Fibroblast of skin of abdomen (primary cell): ENCODE data around the gene HOMER3.
A peak's percentile ranks its signal among the peaks of the same experiment; 100 is the strongest.
"Not testable (repeated sequence)": the region's sequence is repeated elsewhere in the genome, so short reads cannot be mapped to it uniquely, and the experiment has no call there.

Experiments
- DNase-seq: peaks from one replicate; pipeline ENCODE4 v3.0.0-alpha.2; 2013

HOMER3 gene

DNA sequence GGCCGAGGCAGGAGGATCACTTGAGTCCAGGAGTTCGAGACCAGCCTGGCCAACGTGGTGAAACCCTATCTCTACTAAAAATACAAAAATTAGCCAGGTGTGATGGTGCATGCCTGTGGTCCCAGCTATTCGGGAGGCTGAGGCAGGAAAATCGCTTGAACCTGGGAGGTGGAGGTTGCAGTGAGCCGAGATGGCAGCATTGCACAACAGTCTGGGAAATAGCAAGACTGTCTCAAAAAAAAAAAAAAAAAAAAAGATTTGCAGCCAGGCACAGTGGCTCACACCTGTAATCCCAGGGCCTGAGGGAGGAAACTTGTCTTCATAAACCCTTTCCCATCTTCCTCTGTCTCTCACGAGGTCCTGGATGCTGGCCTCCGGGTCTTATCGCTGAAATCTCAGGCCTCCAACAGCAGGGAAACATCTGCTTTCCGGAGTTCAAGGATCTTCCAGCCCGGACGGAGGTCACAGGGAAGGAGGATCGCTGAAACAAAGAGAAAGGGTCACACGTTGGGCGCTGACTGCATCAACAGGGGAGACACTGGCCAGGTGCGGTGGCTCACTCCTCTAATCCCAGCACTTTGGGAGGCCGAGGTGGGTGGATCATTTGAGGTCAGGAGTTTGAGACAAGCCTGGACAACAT, 11.5 kb upstream of the HOMER3 start:
- not testable (repeated sequence) for DNase-seq

DNA sequence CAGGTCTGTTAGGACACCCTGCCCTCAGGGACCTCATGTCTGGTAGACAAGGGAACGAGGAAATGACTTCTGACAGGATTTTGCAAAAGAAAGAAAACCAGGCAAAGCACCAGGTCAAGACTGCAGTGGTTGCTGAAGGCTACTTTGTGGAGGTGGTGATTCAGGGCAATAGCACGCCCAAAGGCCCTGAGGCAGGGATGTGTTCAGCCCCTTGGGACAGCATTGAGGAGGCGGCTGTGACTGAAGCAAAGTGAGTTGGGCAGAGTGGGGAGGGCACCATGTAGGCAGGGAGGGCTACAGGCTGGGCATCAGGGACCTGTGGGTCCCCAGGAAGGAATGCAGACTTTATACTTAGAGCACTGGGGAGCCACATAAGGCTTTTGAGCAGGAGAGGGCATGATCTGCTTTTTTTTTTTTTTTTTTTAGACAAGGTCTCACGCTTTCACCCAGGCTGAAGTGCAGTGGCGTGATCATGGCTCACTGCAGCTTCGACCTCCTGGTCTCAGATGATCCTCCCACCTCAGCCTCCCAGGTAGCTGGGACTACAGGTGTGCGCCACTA, 10.8 kb upstream of the HOMER3 start:
- no peak for DNase-seq

DNA sequence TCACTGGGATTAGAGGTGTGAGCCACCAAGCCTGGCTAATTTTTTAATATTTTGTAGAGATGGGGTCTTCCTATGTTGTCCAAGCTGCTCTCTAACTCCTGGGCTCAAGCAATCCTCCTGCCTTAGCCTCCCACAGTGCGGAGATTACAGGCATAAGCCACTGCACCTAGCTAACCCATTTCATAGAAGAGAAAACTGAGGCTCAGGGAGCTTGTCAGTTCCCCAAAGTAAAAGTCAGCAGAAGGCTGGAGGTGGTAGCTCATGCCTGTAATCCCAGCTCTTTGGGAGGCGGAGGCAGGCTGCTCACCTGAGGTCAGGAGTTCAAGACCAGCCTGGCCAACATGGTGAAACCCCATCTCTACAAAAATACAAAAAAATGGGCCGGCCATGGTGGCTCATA, 8.8 kb upstream of the HOMER3 start:
- no peak for DNase-seq

DNA sequence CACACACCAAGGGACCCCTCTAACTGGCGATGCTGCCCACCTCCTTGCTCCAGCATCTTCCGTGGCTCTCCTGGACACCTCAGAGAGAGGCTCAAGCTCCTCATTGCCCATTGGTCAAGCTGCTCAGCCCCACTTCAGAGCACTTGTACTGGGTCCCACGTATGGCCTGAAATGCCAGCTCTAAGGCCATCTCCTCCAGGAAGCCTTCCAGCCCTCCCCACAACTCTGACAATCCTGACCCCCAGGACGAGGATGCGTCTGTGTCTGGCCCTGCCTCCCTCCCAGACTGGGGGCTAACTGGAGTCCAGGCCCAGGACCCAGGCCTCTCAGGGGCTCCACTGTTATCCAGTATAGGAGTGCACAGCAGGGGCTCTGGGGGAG, 7.9 kb upstream of the HOMER3 start:
- DNase-seq: no peak

DNA sequence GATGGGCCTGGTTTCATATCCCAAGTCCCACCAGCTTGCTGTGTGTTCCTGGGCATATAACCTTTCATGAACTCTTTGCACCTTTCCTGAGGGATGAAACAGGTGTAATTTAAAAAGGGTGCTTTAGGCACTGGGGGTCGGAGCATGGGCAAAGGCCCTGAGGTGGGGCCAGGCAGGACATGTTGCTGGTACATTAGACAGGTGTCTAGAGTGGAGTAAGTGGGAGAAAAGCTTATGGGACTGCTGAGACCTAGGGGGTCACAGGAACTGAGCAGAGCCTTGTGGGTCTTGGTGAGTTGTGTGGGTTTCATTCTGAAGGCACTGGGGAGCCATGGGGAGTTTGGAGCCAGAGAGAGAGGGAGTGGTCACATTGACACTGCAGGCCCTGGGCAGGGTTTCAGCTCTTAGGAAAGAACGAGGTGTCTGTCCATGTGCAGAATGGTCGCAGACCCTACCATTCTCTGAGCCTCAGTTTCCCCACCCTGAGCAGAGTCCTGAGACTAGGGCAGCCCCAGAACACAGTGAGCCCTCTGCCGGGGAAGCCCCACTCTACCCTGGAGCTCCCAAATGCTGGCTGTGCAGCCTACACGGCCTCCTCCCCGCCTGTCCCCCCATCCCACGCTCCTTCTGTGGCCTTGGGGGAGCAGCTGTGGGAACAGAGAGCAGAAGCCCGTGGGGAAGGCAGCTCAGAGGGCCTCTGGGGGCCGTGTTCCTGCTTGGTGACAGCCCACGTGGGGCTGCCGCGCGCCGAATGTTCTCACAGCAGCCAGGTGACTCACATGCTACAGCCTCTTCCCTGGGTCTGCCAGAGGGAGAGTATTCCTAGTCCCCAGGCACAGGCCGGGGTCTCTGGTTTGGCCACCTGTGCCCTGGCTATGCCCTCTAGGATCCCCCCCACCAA, 7.3 kb upstream of the HOMER3 start:
- DNase-seq: no peak

DNA sequence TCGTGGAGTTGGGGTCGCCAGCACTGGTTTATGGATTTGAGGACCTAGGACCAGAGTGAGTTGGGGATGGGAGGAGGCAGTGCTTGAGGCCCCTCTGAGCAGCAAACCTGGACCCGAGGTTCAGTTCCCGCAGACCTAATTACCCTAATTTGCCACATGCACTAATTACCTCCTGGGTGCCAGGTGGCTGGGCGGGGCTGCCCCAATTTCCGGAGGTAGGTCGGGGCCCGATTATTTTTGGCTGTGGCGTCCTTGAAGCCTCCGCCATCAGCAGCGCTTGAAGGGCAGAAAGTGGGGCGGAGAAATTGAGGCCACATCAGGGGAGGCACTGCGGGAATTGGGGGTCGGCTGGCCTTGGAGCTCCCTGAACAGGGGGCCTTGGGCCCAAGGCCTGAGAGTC, 5.9 kb upstream of the HOMER3 start:
- no peak for DNase-seq

DNA sequence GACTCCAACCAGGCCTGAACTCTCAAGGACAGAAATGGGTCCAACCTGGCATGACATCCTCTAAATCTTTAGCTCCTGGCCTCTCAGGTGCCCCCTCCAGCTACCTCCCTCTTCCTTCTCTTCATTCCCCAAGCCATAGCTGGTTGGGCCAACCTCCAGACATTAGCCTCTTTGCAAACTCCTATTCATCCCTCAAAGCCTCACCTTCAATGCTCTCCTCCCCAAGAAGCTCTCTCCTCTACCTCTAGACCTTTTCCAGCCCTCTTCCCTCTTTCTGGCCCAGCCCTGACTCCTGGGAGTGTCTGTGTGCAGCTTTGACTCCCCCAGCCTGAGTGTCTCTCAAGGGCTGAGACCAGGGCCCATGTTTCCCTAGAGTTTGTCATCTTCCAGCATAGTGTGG, 5.3 kb upstream of the HOMER3 start:
- no peak for DNase-seq

DNA sequence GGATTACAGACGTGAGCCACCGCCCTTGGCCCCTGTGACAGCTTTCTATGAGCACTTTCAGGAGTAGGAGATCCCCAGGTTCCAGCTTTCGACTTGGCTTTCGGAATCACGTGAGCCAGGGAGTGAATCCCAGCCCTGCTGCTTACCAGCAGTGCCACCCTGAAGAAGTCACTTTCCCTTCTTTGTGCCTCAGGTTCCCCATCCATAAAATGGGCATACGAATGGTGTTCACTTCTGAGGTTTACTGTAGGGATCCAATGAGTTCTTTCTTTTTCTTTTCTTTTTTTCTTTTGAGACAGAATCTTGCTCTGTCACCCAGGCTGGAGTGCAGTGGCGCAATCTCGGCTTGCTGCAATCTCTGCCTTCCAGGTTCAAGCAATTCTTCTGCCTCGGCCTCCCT, 4.3 kb upstream of the HOMER3 start:
- DNase-seq: no peak

DNA sequence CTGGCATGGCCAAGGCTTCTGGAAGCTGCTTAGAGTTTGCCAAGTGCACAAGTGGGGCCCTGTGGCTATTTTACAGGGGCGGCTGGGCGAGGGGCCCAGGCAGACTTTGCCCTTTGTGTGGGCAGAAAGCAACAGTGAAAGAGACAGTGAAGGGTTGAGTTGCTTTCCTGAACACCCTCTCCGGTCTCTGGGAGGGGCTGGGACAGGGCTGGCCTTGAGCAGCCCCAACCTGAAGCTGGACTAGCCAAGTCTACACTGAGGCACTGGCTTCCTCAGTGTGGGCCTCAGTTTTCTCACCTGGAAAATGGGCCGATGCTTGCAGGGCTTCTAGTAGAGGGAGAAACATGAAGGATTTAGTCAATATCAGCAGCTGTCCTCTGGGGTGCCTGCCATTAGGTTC, 2.4 kb upstream of the HOMER3 start:
- DNase-seq: no peak

DNA sequence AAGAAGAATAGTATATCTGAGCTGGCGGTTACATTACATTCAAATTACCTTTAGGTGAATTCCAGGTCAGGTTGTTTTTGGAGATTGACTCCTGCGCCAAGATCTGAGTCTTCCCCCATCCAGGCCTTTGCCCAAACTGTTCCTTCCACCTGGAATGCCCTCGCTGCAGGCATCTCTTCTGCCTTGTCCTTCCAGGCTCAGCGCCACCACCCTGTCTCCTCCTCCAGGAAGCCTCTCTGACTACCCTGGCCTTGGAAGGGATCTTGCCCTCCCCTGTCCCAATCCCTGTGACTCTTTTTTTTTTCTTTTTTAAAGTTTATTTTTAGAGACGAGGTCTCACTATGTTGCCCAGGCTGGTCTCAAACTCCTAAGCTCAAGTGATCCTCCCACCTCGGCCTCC, 1.7 kb upstream of the HOMER3 start:
- no peak for DNase-seq

DNA sequence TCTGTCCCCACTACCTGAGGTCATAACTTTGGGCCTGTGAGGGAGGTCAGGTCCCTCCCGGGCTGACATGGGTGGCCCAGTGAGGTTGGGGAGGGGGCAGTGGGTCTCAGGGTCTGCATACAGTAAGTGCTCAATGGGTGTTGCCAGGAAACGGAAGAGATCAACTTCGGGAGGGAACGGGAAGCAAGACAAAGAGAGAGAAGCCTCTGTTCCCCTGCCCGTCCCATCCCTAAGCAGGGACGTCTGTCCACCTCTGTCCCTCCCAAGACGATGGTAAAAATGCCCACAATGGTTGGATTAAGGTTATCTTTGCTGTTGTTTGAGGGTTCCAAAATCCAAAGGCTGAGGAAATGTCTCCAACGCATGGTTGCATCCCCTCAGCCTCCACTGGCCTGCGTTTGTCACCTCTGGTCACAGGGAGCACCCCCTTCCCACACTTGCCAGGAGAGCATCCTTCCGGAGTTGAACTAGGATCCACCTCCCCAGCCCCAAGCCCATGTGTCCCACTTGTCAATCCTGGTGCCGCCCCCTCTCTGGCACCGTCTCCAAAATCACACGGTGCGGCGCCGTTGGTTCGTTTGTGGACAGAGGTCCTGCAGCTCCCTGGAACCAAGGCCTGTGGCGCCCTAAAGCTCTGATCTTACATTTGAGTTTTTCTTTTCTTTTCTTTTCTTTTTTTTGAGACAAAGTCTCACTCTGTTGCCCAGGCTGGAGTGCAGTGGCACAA, 774 bp upstream of the HOMER3 start:
- no peak for DNase-seq

DNA sequence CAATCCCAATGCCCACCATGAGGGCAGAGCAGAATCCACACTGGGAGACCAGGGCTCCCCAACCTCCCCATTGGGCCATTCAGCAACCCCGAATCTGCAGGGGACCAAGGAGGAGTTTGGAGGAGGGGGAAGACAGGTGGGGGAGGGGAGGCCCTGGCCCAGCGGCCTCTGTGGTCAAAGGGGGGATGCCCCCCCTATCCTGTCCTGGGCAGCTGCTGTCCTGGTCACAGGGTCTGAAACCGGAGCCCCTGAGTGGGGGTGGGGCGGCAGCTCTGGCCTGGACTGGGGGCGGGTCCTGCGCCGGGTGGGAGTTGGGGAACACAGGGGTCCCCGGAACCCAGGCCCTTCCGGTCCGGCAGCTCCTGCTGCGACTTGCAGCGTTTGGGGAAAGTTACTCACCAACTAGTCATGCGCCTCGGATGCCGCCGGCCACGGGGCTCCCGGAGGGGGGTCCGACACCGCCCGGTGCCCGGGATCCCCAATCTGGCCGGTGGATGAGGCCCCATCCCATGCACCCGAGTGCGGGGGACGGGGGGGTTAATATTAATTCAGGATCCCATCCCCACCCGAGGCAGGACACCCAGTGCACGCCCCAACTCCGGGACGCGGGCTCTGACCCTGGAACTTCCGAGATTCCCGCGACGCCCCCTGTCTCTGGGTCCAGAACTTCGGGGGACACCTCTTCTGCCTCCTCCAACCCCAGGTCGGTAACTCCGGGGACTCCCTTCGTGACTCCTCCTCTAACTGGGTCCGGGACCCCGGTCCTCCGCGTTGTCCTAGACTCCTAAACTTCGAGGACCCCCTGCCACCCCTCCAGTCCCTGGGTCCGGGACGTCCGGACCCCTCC, 872 bp downstream of the HOMER3 start:
- DNase-seq: peak; percentile 49

DNA sequence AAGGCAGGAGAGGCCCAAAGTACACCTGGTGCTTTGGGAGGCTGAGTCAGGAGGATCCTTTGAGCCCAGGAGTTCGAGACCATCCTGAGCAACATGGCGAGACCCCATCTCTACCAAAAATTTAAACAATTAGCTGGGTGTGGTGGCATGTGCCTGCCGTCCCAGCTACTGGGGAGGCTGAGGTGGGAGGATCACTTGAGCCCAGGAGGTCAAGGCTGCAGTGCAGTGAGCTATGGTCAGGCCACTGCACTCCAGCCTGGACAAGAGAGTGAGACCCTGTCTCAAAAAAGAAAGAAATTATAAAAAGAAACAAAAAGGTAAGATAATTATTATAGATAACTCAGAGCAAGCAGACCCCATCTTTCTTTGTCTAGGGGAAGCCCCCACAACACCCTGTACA, 1.9 kb downstream of the HOMER3 start:
- no peak for DNase-seq

DNA sequence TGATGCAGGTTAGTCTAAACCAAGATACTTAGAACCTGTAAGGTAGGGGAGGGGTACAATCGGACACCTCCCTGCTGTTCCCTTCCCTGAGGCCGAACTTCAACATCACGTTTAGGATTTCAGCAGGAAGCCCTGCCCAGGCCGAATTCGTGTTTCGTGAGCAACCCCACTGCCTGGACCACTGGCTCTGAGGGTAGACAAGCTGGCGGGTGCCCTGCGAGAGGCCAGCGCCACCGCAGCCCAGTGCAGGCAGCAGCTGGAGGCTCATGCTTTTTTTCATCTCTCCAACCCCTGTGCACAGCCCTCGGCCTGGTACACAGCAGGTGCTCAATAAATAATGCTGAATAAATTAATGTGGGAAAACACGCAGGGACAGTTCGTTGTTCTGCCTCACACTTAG, 7.7 kb downstream of the HOMER3 start:
- DNase-seq: no peak

DNA sequence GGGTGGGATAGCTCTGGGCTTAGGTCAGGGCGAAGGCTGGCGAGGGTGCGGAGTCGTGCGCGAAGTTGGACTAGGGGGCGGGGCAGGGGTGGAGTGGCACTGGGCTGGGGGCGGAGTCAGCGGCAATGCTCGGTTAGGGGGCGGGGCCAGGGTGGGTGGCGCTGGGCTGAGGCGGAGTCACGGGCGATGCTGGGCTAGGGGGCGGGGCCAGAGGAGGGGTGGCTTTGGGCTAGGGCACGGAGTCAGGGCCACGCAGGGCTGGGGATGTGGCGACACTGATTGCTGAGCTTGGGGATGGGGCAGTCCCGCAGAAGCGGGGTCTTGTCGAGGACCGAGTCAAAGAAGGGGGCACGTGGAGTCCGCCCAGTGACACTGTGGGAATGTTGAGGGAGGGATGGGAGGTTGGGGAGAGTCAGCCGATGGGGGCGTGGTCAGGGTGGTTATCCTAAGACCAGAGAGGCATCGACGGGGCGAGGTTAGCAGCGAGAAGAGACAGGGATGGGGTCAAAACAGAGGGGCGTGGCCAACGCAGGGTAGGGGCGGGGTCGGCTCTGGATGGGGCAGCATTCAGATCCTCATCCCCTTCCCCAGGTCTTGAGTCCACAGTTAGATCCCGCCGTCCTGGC, 8.7 kb downstream of the HOMER3 start:
- DNase-seq: peak; percentile 29

DNA sequence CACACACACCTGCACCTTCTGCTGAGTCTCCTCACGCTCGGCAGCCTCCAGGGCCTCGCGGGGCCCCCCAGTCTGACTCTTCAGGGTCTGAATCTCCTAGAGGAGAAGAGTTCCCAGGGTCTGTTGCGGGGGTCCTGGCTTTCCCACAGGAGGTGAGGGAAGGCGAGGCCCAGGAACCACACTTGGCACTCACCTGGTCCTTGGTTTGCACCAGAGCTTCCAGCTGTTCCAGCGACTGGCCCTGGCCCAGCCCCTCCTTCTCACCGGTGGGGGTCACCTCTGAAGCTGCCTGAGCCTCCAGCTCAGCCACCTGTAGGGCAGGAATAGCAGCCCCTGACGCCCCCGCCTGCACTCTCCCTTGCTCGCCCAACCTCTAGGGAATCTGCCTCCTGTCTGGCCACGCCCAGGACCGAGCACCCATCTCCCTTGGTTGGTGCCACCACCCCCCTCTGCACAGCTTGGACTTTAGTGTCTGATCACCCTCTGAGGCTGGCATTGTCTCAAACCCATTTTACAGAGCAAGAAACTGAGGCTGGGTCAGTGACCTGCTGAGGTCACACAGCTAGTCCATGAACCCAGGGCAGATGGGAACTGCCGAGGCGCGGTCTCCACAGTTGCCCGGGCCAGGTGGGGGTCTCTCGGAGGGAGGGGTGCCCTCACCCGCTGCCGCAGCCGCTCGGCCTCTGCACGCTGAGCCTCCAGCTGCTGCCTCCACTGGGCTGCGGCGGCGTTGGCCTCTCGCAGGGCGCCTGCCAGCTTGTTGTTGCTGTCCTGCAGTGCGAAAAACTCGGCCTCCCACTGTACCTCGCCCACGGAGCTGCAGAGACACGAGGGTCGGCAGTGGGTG, 9.5 kb downstream of the HOMER3 start:
- no peak for DNase-seq

DNA sequence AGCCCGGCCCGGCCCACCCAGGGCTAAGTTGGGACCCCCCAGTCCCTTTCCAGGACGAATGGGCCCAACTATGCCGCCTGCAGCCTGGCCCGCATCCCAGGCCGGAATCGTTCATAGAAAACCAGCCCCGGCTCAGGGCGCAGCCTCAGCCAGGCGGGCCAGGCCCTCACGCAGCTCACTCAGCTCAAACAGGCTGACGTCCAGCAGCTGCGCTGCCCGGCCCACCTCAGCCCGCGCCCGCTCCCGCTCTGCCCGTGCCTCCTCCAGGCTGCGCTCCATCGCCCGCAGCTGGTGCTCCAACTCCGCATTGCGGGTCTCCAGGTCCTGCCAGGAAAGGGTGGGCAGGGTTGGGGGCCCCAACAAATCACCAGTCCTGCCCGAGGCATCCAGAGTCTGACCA, 11.7 kb downstream of the HOMER3 start:
- no peak for DNase-seq

DNA sequence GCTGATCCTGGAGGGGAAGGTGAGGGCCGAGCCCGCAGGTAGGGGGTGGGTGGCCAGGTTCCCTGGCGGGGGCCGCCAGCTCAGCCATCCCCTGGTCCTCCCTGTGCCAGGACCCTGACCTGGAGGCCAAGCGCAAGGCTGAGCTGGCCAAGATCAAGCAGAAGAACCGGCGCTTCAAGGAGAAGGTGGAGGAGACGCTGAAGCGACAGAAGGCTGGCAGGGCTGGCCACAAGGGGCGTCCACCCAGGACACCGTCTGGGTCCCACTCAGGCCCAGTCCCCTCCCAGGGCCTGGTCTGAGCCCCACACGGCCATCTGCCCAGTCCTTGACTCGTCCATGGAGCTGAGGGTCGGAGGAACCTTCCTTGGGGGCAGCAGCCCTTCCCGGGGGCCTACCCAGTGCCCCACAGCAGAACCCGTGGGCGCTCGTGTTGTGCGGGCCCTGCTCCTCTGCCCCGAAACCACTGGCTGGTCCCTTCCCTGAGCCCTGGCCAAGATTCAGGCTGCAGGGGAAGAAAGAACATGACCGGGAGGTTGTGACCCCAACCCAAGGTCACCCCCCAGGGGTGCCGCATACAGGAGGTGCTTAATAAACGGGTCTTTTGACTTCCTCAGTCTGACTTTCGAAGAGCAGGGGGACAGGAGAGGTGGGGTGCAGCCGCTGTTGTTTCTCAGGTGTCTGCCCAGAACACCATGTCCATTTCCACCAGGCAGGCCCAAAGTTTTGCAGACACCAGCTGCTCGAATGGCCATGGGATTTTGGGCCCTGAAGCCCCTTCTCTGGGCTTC, 12.8 kb downstream of the HOMER3 start:
- DNase-seq: no peak

DNA sequence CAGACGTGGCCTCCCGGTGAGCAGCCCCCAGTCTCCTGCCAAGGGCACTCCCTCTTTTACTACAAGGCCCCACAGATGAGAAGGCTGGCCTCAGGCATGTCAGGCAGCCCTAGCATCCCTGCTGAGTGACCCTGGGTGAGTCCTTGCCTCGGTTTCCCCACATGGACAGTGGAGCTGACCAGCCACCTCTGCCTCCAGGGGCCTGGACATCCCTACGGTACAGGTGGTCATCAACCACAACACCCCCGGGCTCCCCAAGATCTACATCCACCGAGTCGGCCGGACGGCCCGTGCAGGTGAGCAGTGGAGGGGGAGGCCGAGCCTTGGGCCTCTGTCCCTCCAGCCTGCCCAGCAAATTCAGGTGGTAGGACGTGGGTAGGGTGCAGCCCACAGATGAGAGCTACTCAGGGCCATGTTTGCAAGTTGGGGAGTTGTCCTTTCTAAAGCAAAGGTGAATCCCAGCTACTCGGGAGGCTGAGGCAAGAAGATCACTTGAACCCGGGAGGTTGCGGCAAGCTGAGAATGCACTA, 16.3 kb downstream of the HOMER3 start:
- DNase-seq: no peak
